Fibroblast of lung (primary cell): ENCODE data around the gene WBP2NL.

ENCODE experiments used
- EZH2 ChIP-seq: IDR thresholded peaks from 2 replicates; pipeline ENCODE4 v1.5.1; 2012; ENCODE audit warnings: low read length, control low read depth, mild to moderate bottlenecking; ENCODE audit errors: missing control alignments
- TF ChIP-seq, protein P1 (sequence below), 2 donors: IDR thresholded peaks in 1 of 2; conservative IDR thresholded peaks in 1 of 2; 1 replicate in 1 of 2; 2 replicates in 1 of 2; pipeline ENCODE4 v1.5.1; 2011 to 2012; ENCODE audit warnings: low read length in 2 of 2, control low read depth in 1 of 2, inconsistent platforms in 1 of 2, low read depth in 1 of 2, mild to moderate bottlenecking in 1 of 2

DNA sequence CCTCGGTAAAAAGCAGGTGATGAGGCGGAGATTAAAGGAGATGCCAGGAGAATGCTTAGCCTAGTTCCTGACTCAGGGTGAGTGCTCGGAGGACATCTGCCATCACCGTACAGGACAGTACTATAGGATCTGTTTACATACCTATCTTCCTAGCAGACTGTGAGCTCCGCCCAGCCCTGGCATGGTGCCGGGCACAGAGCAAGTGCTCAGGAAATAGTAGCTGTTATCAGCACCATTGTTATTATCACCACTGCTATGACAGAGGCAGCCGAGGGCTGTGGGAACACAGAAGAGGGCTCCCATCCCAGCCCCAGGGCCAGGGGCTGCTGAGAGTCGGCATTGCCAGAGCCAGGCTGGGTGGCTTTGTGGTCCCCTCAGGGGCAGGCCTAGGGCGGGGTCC, 30.0 kb upstream of the WBP2NL start:
- TF ChIP-seq, protein P1, sequence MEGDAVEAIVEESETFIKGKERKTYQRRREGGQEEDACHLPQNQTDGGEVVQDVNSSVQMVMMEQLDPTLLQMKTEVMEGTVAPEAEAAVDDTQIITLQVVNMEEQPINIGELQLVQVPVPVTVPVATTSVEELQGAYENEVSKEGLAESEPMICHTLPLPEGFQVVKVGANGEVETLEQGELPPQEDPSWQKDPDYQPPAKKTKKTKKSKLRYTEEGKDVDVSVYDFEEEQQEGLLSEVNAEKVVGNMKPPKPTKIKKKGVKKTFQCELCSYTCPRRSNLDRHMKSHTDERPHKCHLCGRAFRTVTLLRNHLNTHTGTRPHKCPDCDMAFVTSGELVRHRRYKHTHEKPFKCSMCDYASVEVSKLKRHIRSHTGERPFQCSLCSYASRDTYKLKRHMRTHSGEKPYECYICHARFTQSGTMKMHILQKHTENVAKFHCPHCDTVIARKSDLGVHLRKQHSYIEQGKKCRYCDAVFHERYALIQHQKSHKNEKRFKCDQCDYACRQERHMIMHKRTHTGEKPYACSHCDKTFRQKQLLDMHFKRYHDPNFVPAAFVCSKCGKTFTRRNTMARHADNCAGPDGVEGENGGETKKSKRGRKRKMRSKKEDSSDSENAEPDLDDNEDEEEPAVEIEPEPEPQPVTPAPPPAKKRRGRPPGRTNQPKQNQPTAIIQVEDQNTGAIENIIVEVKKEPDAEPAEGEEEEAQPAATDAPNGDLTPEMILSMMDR (conservative IDR thresholded peaks at IDR 0.05 in 1 of 2, IDR thresholded peaks at IDR 0.05 in 1 of 2; ENCODE audit: low read depth in 1 of 2, low read length in 2 of 2), result no peak
- TF ChIP-seq EZH2, result no peak
